Subcutaneous abdominal adipose tissue (tissue), 5 donors: ENCODE results near the gene GNAZ.

Source experiments
- H3K27ac ChIP-seq: one replicate; pipeline ENCODE4 v1.7.0; 2013; ENCODE audit warnings: low read depth, mild to moderate bottlenecking, inconsistent platforms, low read length, moderate library complexity
- H3K27me3 ChIP-seq, 5 donors: one replicate each; pipeline ENCODE4 v1.7.0; 2013; ENCODE audit warnings: low read length in 5 of 5, inconsistent platforms in 1 of 5; ENCODE audit not compliant: control insufficient read depth in 5 of 5, insufficient read depth in 4 of 5
- H3K36me3 ChIP-seq, 5 donors: one replicate each; pipeline ENCODE4 v1.7.0; 2013; ENCODE audit warnings: low read length in 5 of 5; ENCODE audit not compliant: control insufficient read depth in 5 of 5, insufficient read depth in 5 of 5
- H3K4me1 ChIP-seq, 5 donors: one replicate each; pipeline ENCODE4 v1.7.0; 2013; ENCODE audit warnings: low read length in 5 of 5, mild to moderate bottlenecking in 3 of 5, moderate library complexity in 1 of 5; ENCODE audit not compliant: control insufficient read depth in 5 of 5, insufficient read depth in 5 of 5
- H3K4me3 ChIP-seq, 5 donors: one replicate each; pipeline ENCODE4 v1.7.0; 2013; ENCODE audit warnings: low read length in 5 of 5, low read depth in 1 of 5
- H3K9ac ChIP-seq, 5 donors: one replicate each; pipeline ENCODE4 v1.7.0; 2013; ENCODE audit warnings: low read length in 5 of 5, mild to moderate bottlenecking in 4 of 5, moderate library complexity in 3 of 5
- H3K9me3 ChIP-seq, 5 donors: one replicate each; pipeline ENCODE4 v1.7.0; 2013; ENCODE audit warnings: low read length in 5 of 5; ENCODE audit not compliant: control insufficient read depth in 5 of 5
- donor health status: healthy.
- donor health status: healthy.
- donor health status: healthy.
- donor health status: healthy.
- donor health status: healthy.

The GNAZ gene

DNA sequence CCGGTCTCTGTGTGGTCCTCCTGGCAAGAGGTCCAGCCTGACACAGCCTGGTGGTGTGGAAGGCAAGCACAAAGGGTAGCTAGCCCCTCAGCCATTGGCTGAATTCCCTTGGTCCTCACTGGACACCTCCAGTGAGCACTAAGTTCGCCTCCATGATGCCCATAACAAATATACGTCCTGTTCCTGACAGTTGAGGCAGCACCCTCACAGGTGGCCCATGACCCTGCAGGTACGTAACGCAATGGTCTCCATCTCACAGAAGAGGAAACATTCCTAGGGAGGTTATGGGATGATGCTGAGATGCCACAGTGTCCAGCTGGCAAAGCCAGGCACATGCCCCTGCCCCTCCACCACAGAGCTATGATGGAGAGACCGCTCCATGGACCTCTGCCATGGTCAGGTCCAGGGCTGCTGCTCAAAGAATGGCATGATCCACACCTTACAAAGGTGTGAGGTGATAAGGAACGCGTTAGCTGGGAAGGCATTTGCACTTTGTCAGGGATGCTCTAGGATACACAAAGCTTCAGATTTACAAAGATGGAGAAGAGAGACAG, 1.4 kb upstream of the GNAZ start:
- no peak overlapping the region for H3K9ac ChIP-seq
- H3K36me3 ChIP-seq, result no peaks in the 10 kb centered on the region
- H3K27ac ChIP-seq, result no peak overlapping the region
- H3K4me3 ChIP-seq, result no peak overlapping the region
- H3K9me3 ChIP-seq, result no peaks in the 10 kb centered on the region
- H3K27me3 ChIP-seq, result peaks cover 3 to 16% (median 9%) of the 10 kb centered on the region in 5 donors
- peaks cover 3 to 53% (median 20%) of the 10 kb centered on the region in 5 donors for H3K4me1 ChIP-seq

DNA sequence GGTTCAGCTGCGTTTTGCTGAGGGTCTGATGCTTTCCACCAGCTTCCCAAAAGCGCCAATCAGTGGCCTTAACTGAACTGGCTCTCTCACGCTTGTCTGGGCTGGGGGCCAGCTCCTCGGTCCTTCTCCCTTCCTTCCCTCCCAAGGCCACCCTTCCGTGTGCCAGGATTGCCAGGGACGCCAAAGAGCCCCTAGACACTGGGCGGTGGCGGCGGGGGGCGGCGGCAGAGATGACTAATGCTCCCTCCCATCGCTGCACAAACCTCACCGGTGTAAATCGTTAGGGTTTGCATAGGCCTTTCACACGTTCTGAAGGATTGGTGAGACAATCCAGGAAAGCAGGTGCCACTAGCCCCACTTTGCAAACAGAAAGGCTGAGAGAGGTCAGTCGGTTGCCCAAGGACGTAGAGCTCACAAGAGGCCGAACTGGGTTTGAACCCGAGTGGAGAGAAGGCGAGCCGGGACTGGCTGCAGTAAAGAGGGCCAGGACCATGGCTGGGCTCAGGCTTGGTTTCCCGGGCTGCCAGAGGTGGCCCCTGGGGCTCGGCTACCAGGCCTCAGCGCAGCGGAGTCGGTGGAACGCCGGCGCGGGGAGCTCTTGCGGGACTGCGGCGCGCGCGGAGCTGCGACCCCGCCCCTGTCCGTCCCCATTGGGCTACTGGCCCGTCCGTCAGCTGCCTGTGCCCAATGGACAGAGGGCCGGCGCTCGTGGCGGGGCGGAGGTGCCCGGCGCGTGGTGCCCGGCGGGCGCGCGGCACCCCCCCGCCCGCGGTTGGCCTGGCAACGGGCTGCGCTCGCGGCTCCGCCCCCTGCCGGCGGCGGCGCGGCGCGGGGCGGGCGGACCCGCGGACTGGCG, 589 bp upstream of the GNAZ start:
- peak overlapping the region in 2 of 5 donors; percentile 60 to 62 for H3K9ac ChIP-seq

DNA sequence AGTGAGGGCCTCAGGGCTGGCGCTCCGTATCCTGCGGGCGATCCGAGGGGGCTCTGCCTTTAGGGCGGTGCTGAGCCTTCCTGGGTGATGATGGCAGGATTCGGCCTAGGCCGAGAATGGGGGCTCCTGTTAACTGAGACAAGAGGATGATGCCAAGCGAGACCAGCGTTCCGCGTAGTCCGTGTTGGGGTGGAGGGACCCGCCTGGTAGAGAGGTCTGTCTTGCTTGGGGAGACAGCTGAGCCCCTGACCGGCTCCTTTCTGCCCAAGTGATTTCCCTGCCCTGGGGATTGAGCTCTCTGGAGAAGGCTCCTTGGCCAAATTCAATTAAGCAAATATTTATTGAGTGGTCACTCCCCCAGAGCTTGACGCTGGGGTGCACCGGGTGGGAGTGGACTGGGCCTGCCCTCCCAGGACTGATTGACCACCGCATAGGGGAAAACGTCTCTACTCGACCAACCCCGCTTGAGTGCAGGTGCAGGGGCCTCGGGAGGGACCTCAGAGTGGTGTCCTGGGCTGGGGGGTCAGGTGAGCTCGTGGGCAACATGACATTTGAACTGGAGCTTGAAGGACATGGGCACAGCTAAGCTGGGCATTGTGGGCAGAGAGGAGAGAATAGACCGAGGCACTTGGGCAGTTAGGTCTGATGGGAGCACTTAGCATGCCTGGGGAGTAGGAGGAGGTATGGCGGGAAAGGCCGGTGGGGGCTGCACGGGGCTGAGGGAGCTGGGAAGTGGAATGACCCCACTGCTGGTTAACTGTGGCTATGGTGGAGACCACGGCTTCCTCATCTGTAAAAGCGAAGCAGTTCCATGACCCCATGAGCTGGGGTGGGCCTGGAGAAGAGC, 1.1 kb downstream of the GNAZ start:
- H3K4me1 ChIP-seq, result peaks cover 3 to 71% (median 20%) of the 10 kb centered on the region in 5 donors
- peaks cover 3 to 16% (median 9%) of the 10 kb centered on the region in 5 donors for H3K27me3 ChIP-seq
- H3K9ac ChIP-seq, result peak overlapping the region in 3 of 5 donors; percentile 34 to 61 (median 54)
- no peaks in the 10 kb centered on the region for H3K9me3 ChIP-seq
- no peak overlapping the region for H3K27ac ChIP-seq
- H3K36me3 ChIP-seq, result no peaks in the 10 kb centered on the region
- peak overlapping the region in 4 of 5 donors; percentile 45 to 66 (median 59) for H3K4me3 ChIP-seq

More for the DNA sequence above, 589 bp upstream of the GNAZ start:
- H3K36me3 ChIP-seq, result no peaks in the 10 kb centered on the region
- no peaks in the 10 kb centered on the region for H3K9me3 ChIP-seq
- peaks cover 3 to 16% (median 9%) of the 10 kb centered on the region in 5 donors for H3K27me3 ChIP-seq
- H3K4me3 ChIP-seq, result peak overlapping the region; percentile 62 to 75 (median 73)
- peaks cover 3 to 54% (median 20%) of the 10 kb centered on the region in 5 donors for H3K4me1 ChIP-seq
- peak overlapping the region; percentile 30 for H3K27ac ChIP-seq

DNA sequence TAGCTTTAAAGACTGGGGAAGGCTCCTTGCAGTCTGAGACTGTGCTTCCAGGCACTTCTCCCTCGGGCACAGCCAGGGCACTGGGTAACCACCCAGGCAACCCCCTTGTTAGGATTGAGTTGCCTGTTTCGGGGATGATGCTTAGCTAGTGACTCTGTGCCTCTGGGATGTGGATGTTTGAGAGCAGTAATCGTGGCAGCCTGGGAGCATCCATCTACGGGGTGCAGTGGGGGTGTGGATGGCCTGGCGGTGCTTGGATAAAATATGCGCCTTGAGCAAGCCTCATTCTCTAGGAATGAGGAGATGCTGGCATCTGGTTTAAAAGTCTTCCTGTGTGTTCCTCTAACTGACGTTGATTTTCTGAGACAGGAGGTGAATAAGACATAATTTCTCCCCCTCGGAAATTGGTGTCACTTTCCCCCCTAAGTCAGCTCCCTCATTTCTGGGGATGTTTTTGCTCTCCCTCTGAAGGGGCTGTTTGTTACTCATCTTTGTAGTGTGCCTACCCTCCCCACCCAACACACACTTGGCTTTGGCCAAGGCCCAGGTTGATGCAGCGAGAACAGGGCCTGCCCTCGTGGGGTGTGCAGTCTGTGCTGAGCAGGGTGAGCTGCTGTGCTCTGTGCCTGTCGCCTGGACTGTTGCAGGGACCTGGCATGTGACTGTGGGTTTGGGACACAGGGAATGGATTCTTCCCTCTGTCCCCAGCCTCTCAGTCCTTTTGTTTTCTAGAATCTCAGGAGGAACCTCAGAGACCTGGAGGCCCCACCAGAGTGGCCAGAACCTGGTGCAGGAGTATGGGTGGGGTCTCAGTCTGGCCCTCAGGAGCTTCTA, 2.0 kb downstream of the GNAZ start:
- Histone ChIP-seq H3K4me3 (peak overlapping the region in 3 of 5 donors; percentile 25 to 66 (median 60)), H3K27me3 (peaks cover 3 to 16% (median 9%) of the 10 kb centered on the region in 5 donors), H3K4me1 (peaks cover 5 to 74% (median 23%) of the 10 kb centered on the region in 5 donors), H3K27ac (no peak overlapping the region), H3K9me3 (no peaks in the 10 kb centered on the region), H3K36me3 (no peaks in the 10 kb centered on the region), H3K9ac (no peak overlapping the region)

DNA sequence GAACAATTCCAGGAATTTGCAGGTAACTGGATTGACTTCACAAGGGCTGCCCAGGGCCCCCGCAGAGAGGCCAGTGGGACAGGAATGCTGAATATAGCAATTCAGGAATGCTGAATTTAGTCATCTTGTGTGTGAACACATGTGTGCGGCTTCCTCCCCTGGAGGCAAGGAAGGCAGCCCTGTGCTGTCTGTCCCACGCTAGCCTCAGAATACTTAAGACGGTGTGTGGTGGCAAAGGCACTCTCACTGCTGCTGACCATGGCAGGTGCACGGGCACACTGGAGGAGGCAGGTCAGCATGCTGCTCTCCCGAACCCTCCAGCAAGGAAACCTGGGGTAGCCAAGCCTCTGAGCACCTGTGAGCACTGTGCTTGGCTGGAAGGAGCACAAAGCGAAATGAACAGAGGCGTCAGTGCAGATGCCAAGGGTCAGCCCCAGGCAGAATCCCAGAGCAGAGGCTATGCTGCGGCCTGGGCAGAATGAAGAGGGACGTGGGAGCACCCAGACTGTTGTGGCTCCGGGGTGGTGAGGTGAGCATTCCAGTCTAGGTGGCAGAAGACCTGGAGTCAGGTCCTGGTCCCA, 2.7 kb downstream of the GNAZ start:
- no peaks in the 10 kb centered on the region for H3K36me3 ChIP-seq
- no peak overlapping the region for H3K27ac ChIP-seq
- H3K27me3 ChIP-seq, result peaks cover 2 to 16% (median 9%) of the 10 kb centered on the region in 5 donors
- H3K9ac ChIP-seq, result no peak overlapping the region
- no peaks in the 10 kb centered on the region for H3K9me3 ChIP-seq
- peaks cover 4 to 74% (median 29%) of the 10 kb centered on the region in 5 donors for H3K4me1 ChIP-seq
- no peak overlapping the region for H3K4me3 ChIP-seq

DNA sequence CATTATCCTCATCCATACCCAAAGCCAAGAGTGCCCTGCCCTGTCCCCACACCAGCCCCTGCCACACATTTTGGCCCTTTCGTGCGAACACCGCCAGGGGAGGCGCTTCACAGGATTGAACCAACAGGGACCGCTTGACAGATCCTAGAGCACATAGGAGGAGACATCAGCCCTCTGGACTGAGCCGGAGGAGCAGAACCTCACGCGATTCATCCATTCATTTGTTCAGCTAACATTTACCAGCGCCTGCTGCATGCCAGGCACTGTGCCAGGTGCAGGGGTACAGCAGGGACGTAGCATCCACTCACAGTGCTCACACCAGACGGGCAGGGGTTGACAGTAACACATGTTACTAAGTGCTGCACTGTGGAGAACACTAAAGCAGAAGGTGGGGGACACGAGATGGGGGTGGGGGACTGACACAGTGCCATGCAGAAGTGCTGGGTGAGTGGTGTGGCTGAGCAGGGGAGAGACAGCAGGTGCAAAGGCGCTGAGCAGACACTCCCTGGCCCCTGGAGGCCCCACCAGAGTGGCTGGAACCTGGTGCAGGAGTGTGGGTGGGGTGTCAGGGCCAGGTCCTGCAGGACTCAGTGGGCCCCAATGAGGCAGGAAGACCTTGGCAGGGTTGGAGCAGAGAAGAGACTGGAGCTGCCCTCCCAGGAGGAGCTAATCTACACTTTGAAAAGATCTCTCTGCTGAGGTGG, 3.4 kb downstream of the GNAZ start:
- no peak overlapping the region for H3K4me3 ChIP-seq
- no peak overlapping the region for H3K27ac ChIP-seq
- peaks cover 0 to 16% (median 8%) of the 10 kb centered on the region in 5 donors for H3K27me3 ChIP-seq
- peaks cover 2 to 74% (median 24%) of the 10 kb centered on the region in 5 donors for H3K4me1 ChIP-seq
- H3K9me3 ChIP-seq, result no peaks in the 10 kb centered on the region
- no peaks in the 10 kb centered on the region for H3K36me3 ChIP-seq
- no peak overlapping the region for H3K9ac ChIP-seq

DNA sequence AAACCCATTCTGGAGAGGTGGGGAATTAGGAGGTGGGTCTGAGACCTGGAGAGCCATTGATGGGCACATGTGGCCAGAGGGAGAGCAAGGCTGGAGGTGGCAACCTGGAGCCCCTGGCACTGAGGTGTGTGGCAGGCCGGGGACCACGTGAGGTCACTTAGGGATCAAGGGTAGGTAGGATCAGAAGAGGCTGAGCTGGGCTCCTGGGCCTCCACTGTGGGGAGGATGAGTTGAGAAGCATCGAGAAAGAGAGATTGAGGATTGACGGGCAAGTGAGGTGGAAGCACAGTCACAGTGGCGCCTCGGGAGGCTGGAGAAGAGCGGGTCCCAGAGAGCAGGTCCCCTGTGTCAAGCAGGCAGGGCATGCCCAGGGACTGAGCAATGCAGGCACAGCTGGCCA, 4.1 kb downstream of the GNAZ start:
- Histone ChIP-seq H3K27me3 (peaks cover 0 to 16% (median 8%) of the 10 kb centered on the region in 5 donors), H3K27ac (no peak overlapping the region), H3K9me3 (no peaks in the 10 kb centered on the region), H3K4me1 (peaks cover 2 to 74% (median 20%) of the 10 kb centered on the region in 5 donors), H3K9ac (no peak overlapping the region), H3K4me3 (no peak overlapping the region), H3K36me3 (no peaks in the 10 kb centered on the region)

DNA sequence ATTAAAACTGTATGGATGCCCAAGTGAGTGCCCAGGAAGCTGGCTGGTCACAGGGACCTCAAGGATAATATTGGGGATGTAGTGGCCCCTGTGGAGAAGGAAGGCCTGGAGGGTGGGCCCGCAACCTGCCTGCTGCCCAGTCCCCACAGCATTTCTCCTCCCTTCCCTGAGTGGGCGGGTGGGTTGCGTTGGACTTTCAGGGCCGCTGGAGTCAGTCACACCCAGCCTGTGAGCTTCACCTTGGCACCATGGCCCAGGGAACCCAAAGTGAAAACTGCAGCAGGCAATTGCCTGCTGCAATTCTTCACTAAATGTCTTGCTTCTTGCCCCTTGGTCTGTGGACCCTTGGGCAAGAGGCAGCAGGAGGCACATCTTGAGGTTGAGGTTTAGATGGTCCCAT, 4.7 kb downstream of the GNAZ start:
- Histone ChIP-seq H3K27me3 (peaks cover 0 to 16% (median 8%) of the 10 kb centered on the region in 5 donors), H3K36me3 (no peaks in the 10 kb centered on the region), H3K27ac (no peak overlapping the region), H3K9me3 (no peaks in the 10 kb centered on the region), H3K4me1 (peaks cover 2 to 75% (median 15%) of the 10 kb centered on the region in 5 donors), H3K9ac (no peak overlapping the region), H3K4me3 (no peak overlapping the region)
